HG02852 (cell line): ENCODE results near the gene ZNF280D.
"Not testable (repeated sequence)": the region's sequence is repeated elsewhere in the genome, so short reads cannot be mapped to it uniquely, and the experiment has no call there.

ENCODE experiments used
- ATAC-seq: cut with Tn5 transposase; IDR thresholded peaks from one replicate; pipeline ENCODE4 v1.9.1; 2021; ENCODE audit warnings: mild to moderate bottlenecking, moderate library complexity; ENCODE audit not compliant: unreplicated experiment

Gene ZNF280D

GRCh38 chr15:56733136-56734012 lies at the start of gene ZNF280D:
Gene ZNF280D (minus strand): TSS chr15:56733509. CDS start chr15:56707109, 26,400 bp downstream.
- ATAC-seq = peak; percentile 89

GRCh38 chr15:56782306-56782705 lies 49.0 kb upstream of the ZNF280D start:
- no peak for ATAC-seq

GRCh38 chr15:56781666-56782065 lies 48.4 kb upstream of the ZNF280D start:
- ATAC-seq = no peak

- ATAC-seq = not testable (repeated sequence)
Measured at GRCh38 chr15:56780102-56780725, 46.9 kb upstream of the ZNF280D start.

- ATAC-seq = not testable (repeated sequence)
Measured at GRCh38 chr15:56779449-56779848, 46.1 kb upstream of the ZNF280D start.

- ATAC-seq = no peak
Measured at GRCh38 chr15:56778761-56779160, 45.5 kb upstream of the ZNF280D start.

- no peak for ATAC-seq
Measured at GRCh38 chr15:56776839-56777238, 43.5 kb upstream of the ZNF280D start.

GRCh38 chr15:56775641-56776040 lies 42.3 kb upstream of the ZNF280D start:
- no peak for ATAC-seq

GRCh38 chr15:56774356-56774755 lies 41.0 kb upstream of the ZNF280D start:
- ATAC-seq = no peak

- no peak for ATAC-seq
Measured at GRCh38 chr15:56772868-56773639, 39.7 kb upstream of the ZNF280D start.

- ATAC-seq = no peak
Measured at GRCh38 chr15:56770173-56770572, 36.9 kb upstream of the ZNF280D start.

- no peak for ATAC-seq
Measured at GRCh38 chr15:56767315-56767714, 34.0 kb upstream of the ZNF280D start.

GRCh38 chr15:56765251-56765650 lies 31.9 kb upstream of the ZNF280D start:
- no peak for ATAC-seq

GRCh38 chr15:56763141-56763895 lies 30.0 kb upstream of the ZNF280D start:
- ATAC-seq = no peak

GRCh38 chr15:56760186-56760585 lies 26.9 kb upstream of the ZNF280D start:
- no peak for ATAC-seq

- no peak for ATAC-seq
Measured at GRCh38 chr15:56759450-56759845, 26.1 kb upstream of the ZNF280D start.

- no peak for ATAC-seq
Measured at GRCh38 chr15:56758770-56759449, 25.6 kb upstream of the ZNF280D start.

GRCh38 chr15:56757875-56758274 lies 24.6 kb upstream of the ZNF280D start:
- ATAC-seq = no peak

GRCh38 chr15:56754772-56755370 lies 21.6 kb upstream of the ZNF280D start:
- ATAC-seq = no peak

- no peak for ATAC-seq
Measured at GRCh38 chr15:56752986-56753385, 19.7 kb upstream of the ZNF280D start.
